Measurements from ENCODE around the gene CD22. TPM values are rescaled to one million over a fixed set of nuclear protein-coding genes. Genes with fewer than 3 reads are reported as not detected.
"Not testable (repeated sequence)": the region's sequence is repeated elsewhere in the genome, so short reads cannot be mapped to it uniquely, and the experiment has no call there.

The CD22 gene
- total and polyA plus RNA-seq, 2 donors (not counting 3 experiments of a cell fraction or from before 2014, with no cell fraction given), result not detected

DNA sequence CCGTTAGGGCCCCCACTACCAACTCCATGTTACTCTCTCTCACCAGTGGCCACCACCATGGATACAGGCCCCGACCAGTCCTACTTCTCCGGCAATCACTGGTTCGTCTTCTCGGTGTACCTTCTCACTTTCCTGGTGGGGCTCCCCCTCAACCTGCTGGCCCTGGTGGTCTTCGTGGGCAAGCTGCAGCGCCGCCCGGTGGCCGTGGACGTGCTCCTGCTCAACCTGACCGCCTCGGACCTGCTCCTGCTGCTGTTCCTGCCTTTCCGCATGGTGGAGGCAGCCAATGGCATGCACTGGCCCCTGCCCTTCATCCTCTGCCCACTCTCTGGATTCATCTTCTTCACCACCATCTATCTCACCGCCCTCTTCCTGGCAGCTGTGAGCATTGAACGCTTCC, 29.8 kb downstream of the CD22 start:
- H4K20me1 ChIP-seq (replicated peaks; ENCODE audit: control insufficient read depth, extremely low read depth, insufficient read depth, low read length); H3K9ac ChIP-seq (replicated peaks; ENCODE audit: extremely low read depth, insufficient read depth, low read length); POLR2A ChIA-PET; intact Hi-C loops (cut with micrococcal nuclease); H3K4me3 ChIP-seq (replicated peaks in 1 of 3; ENCODE audit: insufficient read depth in 1 of 3, low read depth in 1 of 3, low read length in 3 of 3); H3K9me3 ChIP-seq (replicated peaks; ENCODE audit: control insufficient read depth, insufficient read depth, low read length); H3K4me1 ChIP-seq (ENCODE audit: control insufficient read depth, extremely low read depth, insufficient read depth, low read length); H2AFZ ChIP-seq (ENCODE audit: low read depth, low read length); FAIRE-seq; H3K36me3 ChIP-seq (ENCODE audit: control insufficient read depth in 2 of 2, extremely low read depth in 1 of 2, insufficient read depth in 2 of 2, low read length in 2 of 2); H3K9me1 ChIP-seq (replicated peaks; ENCODE audit: control insufficient read depth, extremely low read depth, insufficient read depth, low read length); H3K79me2 ChIP-seq (ENCODE audit: control insufficient read depth, insufficient read depth, low read length); DNase-seq (ENCODE audit: low read depth, low spot score); CTCF ChIA-PET; BruUV-seq (replicated peaks); H3K27ac ChIP-seq (ENCODE audit: insufficient read depth, low read depth, low read length); H3K27me3 ChIP-seq (ENCODE audit: control insufficient read depth in 2 of 2, insufficient read depth in 2 of 2, low read length in 2 of 2); H3K4me2 ChIP-seq (ENCODE audit: insufficient read depth, low read length); dilution Hi-C loops (cut with MboI; ENCODE audit: extremely low pct_ligation_motif_present, low sequenced_read_pairs): not testable (repeated sequence)

DNA sequence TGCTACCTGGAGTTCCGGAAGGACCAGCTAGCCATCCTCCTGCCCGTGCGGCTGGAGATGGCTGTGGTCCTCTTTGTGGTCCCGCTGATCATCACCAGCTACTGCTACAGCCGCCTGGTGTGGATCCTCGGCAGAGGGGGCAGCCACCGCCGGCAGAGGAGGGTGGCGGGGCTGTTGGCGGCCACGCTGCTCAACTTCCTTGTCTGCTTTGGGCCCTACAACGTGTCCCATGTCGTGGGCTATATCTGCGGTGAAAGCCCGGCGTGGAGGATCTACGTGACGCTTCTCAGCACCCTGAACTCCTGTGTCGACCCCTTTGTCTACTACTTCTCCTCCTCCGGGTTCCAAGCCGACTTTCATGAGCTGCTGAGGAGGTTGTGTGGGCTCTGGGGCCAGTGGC, 30.4 kb downstream of the CD22 start:
- H3K36me3 ChIP-seq (ENCODE audit: control insufficient read depth in 2 of 2, extremely low read depth in 1 of 2, insufficient read depth in 2 of 2, low read length in 2 of 2); H3K27me3 ChIP-seq (ENCODE audit: control insufficient read depth in 2 of 2, insufficient read depth in 2 of 2, low read length in 2 of 2); H4K20me1 ChIP-seq (replicated peaks; ENCODE audit: control insufficient read depth, extremely low read depth, insufficient read depth, low read length); H3K9me1 ChIP-seq (replicated peaks; ENCODE audit: control insufficient read depth, extremely low read depth, insufficient read depth, low read length); POLR2A ChIA-PET; intact Hi-C loops (cut with micrococcal nuclease); H3K9ac ChIP-seq (replicated peaks; ENCODE audit: extremely low read depth, insufficient read depth, low read length); H3K4me1 ChIP-seq (ENCODE audit: control insufficient read depth, extremely low read depth, insufficient read depth, low read length); DNase-seq (ENCODE audit: low read depth, low spot score); CTCF ChIA-PET; H3K4me2 ChIP-seq (ENCODE audit: insufficient read depth, low read length); dilution Hi-C loops (cut with MboI; ENCODE audit: extremely low pct_ligation_motif_present, low sequenced_read_pairs); H3K79me2 ChIP-seq (ENCODE audit: control insufficient read depth, insufficient read depth, low read length); BruUV-seq (replicated peaks); H2AFZ ChIP-seq (ENCODE audit: low read depth, low read length); H3K4me3 ChIP-seq (replicated peaks in 1 of 3; ENCODE audit: insufficient read depth in 1 of 3, low read depth in 1 of 3, low read length in 3 of 3); H3K27ac ChIP-seq (ENCODE audit: insufficient read depth, low read depth, low read length); H3K9me3 ChIP-seq (replicated peaks; ENCODE audit: control insufficient read depth, insufficient read depth, low read length): not testable (repeated sequence)
- peak; percentile 47 for FAIRE-seq

DNA sequence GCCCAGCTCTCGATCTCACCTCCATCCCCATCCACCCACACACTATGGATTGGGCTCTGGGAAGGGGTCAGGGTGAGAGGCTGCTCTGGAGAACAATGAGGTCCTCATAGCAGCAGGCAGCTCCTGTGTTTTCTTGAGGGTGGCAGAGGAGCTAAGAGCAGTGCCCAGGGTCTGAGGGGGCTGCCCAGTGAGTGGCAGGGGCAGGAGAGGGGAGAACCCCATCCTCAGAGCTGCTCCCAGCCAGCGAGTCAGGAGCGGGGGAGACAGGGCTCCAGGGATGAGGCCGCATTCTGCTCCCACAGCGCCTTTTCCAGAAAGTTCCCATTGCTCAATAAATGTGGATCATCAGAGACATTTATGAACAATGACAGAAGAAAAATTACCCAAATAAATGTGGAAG, 31.1 kb downstream of the CD22 start:
- H3K4me3 ChIP-seq (replicated peaks in 1 of 3; ENCODE audit: insufficient read depth in 1 of 3, low read depth in 1 of 3, low read length in 3 of 3); H3K27me3 ChIP-seq (ENCODE audit: control insufficient read depth in 2 of 2, insufficient read depth in 2 of 2, low read length in 2 of 2); CTCF ChIA-PET; POLR2A ChIA-PET; intact Hi-C loops (cut with micrococcal nuclease); H3K9me3 ChIP-seq (replicated peaks; ENCODE audit: control insufficient read depth, insufficient read depth, low read length); H4K20me1 ChIP-seq (replicated peaks; ENCODE audit: control insufficient read depth, extremely low read depth, insufficient read depth, low read length); H3K9me1 ChIP-seq (replicated peaks; ENCODE audit: control insufficient read depth, extremely low read depth, insufficient read depth, low read length); DNase-seq (ENCODE audit: low read depth, low spot score); BruUV-seq (replicated peaks); H3K27ac ChIP-seq (ENCODE audit: insufficient read depth, low read depth, low read length); H3K4me1 ChIP-seq (ENCODE audit: control insufficient read depth, extremely low read depth, insufficient read depth, low read length); H3K79me2 ChIP-seq (ENCODE audit: control insufficient read depth, insufficient read depth, low read length); H3K4me2 ChIP-seq (ENCODE audit: insufficient read depth, low read length); H2AFZ ChIP-seq (ENCODE audit: low read depth, low read length); H3K9ac ChIP-seq (replicated peaks; ENCODE audit: extremely low read depth, insufficient read depth, low read length); H3K36me3 ChIP-seq (ENCODE audit: control insufficient read depth in 2 of 2, extremely low read depth in 1 of 2, insufficient read depth in 2 of 2, low read length in 2 of 2); dilution Hi-C loops (cut with MboI; ENCODE audit: extremely low pct_ligation_motif_present, low sequenced_read_pairs): not testable (repeated sequence)
- peak; percentile 48 for FAIRE-seq
